ENCODE results near the gene UMAD1.

- TF ChIP-seq, protein P1, sequence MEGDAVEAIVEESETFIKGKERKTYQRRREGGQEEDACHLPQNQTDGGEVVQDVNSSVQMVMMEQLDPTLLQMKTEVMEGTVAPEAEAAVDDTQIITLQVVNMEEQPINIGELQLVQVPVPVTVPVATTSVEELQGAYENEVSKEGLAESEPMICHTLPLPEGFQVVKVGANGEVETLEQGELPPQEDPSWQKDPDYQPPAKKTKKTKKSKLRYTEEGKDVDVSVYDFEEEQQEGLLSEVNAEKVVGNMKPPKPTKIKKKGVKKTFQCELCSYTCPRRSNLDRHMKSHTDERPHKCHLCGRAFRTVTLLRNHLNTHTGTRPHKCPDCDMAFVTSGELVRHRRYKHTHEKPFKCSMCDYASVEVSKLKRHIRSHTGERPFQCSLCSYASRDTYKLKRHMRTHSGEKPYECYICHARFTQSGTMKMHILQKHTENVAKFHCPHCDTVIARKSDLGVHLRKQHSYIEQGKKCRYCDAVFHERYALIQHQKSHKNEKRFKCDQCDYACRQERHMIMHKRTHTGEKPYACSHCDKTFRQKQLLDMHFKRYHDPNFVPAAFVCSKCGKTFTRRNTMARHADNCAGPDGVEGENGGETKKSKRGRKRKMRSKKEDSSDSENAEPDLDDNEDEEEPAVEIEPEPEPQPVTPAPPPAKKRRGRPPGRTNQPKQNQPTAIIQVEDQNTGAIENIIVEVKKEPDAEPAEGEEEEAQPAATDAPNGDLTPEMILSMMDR (IDR thresholded peaks at IDR 0.05) = no peak
- no peak for TF ChIP-seq POLR2AphosphoS5 (IDR thresholded peaks at IDR 0.05; ENCODE audit: insufficient read depth in 1 of 2, low read depth in 1 of 2)
Observed at GRCh38 chr7:7922684-7923385, 282.3 kb downstream of the UMAD1 start.

Data from vagina (tissue), 2 donors.